ACHN (cell line): Measurements from ENCODE around the gene SRC.

Source experiments
- DNase-seq: peaks from one replicate; pipeline ENCODE4 v3.0.0-alpha.2; 2015
- in situ Hi-C: cut with HindIII; loops from 2 replicates; pipeline ENCODE4 v1.10.0; 2017; ENCODE audit warnings: low sequenced_read_pairs, low pct_ligation_motif_present, low pct_unique_long_range_greater_than_20kb

Gene SRC

GRCh38 chr20:37373020-37373598 is 27.2 kb downstream of the SRC start:
- no peak for DNase-seq
- in situ Hi-C loops = no loop called here

- DNase-seq = no peak
- in situ Hi-C loops = no loop called here
Observed at GRCh38 chr20:37375227-37375626, 29.3 kb downstream of the SRC start.

- DNase-seq = no peak
- in situ Hi-C loops = no loop called here
Observed at GRCh38 chr20:37376324-37376723, 30.4 kb downstream of the SRC start.

GRCh38 chr20:37376791-37377190 is 30.9 kb downstream of the SRC start:
- in situ Hi-C loops = no loop called here
- no peak for DNase-seq

- in situ Hi-C loops = no loop called here
- DNase-seq = no peak
Observed at GRCh38 chr20:37377346-37378081, 31.6 kb downstream of the SRC start.

GRCh38 chr20:37378420-37378784 is 32.5 kb downstream of the SRC start:
- in situ Hi-C loops = no loop called here
- no peak for DNase-seq

GRCh38 chr20:37378785-37379598 is 33.1 kb downstream of the SRC start:
- DNase-seq = peak; percentile 18
- in situ Hi-C loops = no loop called here

GRCh38 chr20:37379967-37380828 is 34.3 kb downstream of the SRC start:
- in situ Hi-C loops = no loop called here
- DNase-seq = peak; percentile 16

GRCh38 chr20:37380864-37381579 is 35.1 kb downstream of the SRC start:
- DNase-seq = no peak
- in situ Hi-C loops = no loop called here

GRCh38 chr20:37381621-37382471 is 35.9 kb downstream of the SRC start:
- in situ Hi-C loops = no loop called here
- no peak for DNase-seq

- in situ Hi-C loops = no loop called here
- no peak for DNase-seq
Observed at GRCh38 chr20:37382482-37383120, 36.7 kb downstream of the SRC start.

GRCh38 chr20:37383229-37383989 is 37.5 kb downstream of the SRC start:
- DNase-seq = peak; percentile 38
- in situ Hi-C loops = no loop called here

GRCh38 chr20:37384683-37385174 is 38.8 kb downstream of the SRC start:
- DNase-seq = peak; percentile 39
- in situ Hi-C loops = no loop called here

GRCh38 chr20:37385176-37385575 is 39.2 kb downstream of the SRC start:
- in situ Hi-C loops = no loop called here
- no peak for DNase-seq

- in situ Hi-C loops = no loop called here
- DNase-seq = no peak
Observed at GRCh38 chr20:37385659-37386504, 39.9 kb downstream of the SRC start.
